ENCODE results near the gene INO80. TPM values are rescaled to one million over a fixed set of nuclear protein-coding genes. Genes with fewer than 3 reads are reported as not detected.
A peak's percentile ranks its signal among the peaks of the same experiment; 100 is the strongest.
"Not testable (repeated sequence)": the region's sequence is repeated elsewhere in the genome, so short reads cannot be mapped to it uniquely, and the experiment has no call there.

Gene INO80
- polyA plus RNA-seq, 12 donors, result 14.1 to 33.2 (median 17.0) TPM; not detected in 1

DNA sequence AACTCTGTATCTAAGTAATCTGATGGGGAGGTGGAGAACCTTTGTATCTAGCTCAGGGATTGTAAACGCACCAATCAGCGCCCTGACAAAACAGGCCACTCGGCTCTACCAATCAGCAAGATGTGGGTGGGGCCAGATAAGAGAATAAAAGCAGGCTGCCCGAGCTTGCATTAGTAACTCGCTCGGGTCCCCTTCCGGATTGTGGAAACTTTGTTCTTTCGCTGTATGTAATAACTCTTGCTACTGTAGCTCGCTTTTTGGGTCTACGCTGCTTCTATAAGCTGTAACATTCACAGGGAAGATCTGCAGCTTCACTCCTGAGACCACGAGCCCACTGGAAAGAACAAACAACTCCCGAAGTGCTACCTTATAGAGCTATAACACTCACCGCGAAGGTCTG is 153.8 kb downstream of the INO80 start:
- not testable (repeated sequence) for DNase-seq

DNA sequence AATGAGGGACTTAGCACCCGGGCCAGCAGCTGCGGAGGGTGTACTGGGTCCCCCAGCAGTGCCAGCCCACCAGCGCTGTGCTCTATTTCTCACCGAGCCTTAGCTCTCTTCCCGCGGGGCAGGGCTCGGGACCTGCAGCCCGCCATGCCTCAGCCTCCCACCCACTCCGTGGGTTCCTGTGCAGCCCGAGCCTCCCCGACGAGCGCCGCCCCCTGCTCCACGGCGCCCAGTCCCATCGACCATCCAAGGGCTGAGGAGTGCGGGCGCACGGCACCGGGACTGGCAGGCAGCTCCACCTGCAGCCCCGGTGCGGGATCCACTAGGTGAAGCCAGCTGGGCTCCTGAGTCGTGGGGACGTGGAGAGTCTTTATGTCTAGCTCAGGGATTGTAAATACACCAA is 154.3 kb downstream of the INO80 start:
- not testable (repeated sequence) for DNase-seq

DNA sequence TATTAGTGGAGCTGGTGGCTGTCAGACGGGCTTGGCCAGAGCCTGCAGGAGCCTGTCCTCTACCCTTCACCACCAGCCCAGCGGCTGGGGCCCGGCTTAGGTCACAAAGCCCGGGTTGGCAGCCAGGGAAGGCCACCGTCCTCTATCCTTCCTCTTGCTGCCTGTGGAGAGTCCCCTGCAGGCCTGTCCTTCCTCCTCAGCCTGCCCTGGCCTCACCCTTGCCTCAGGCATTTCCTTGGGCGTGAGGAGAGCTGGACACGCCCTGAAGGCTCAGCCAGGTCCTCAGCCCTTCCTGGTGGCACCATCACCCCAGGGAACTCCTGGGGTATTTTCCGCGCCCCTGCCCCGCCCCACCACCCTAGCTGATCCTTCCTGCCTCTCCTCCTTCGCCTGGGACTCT is 155.2 kb downstream of the INO80 start:
- DNase-seq, result no peak

DNA sequence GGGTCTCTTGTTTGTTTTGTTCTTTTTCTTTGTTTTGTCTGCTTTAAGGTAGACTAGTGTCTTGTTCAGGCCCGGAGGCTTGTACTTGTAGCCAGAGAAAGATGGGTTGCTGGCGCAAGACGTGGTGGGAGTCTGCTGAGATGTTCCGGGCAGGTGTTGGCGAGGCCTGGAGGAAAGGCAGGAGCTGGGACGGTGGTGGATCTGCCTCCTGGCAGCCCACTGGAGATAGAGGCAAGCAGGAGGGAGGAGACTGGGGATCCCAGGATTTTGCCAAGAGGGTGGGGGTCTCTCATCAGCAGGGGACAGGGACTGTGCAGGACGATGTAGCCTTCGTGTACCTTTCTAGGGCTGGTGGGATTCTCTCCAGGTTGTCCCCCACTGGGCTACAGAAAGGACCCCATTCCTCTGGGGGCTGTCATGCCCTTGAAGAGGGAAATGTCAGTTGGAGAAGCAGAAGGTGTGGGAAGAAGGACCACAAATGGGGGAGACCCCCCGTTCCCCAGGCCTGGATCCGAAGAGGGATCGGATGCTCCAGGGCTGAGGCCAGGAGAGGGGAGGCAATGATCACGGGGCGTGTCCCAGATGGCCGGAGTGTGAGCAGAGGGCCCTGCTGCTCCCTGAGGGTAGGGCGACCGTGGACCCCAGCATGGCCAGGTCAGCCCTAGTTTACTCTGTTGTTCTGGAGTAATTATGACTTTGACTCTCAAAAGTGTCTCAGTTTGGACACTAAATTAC is 155.8 kb downstream of the INO80 start:
- DNase-seq, result no peak

DNA sequence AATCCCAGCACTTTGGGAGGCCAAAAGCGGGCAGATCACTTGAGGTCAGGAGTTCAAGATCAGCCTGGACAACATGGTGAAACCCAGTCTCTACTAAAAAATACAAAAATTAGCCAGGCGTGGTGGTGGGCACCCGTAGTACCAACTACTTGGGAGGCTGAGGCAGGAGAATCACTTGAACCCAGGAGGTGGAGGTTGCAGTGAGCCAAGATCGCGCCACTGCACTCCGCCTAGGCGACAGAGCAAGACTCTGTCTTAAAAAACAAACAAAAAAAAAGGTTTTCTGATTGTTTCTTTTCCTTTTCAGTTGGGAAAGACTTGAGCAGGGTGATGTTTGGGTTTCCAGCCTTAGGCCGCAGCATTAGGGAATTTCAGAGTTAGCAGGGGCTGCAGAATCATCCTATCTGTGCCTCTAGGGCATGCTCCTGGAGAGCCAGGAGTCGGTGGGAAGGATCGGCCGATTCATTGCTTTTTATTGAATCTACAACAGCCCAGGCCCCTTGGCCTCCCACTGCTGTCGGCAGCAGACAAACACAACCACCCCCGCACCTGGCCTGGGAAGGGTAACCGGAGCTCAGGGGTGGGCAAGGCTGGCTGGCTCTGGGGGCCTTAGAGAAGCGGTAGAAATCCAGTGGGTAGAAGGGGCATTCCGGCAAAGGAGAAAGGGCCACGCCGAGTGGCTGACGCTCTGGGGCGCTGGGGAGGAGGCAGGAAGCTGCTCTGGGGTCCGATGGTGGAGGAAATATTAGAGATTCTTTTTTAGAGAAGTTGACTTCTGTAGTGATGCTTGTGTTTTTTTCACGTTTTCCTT is 156.5 kb downstream of the INO80 start:
- no peak for DNase-seq

DNA sequence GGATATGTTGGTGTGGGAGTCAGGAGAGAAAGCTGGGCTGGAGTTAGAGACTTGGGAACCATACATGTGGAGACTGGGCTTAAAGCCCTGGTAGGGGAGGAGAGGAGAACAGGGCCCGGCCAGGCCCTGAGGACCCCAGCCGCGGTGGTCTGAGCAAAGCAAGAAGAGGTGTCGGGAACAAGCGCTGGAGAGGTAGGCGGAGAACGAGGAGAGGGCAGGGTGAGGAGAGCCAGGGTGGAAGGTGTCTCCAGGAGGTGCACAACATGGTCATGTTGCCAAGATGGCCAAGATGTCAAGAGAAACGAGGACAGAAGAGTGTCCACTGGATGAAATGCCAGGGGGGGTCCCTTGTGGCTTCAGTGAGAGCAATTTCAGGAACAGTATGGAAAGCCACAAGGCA is 157.4 kb downstream of the INO80 start:
- no peak for DNase-seq

DNA sequence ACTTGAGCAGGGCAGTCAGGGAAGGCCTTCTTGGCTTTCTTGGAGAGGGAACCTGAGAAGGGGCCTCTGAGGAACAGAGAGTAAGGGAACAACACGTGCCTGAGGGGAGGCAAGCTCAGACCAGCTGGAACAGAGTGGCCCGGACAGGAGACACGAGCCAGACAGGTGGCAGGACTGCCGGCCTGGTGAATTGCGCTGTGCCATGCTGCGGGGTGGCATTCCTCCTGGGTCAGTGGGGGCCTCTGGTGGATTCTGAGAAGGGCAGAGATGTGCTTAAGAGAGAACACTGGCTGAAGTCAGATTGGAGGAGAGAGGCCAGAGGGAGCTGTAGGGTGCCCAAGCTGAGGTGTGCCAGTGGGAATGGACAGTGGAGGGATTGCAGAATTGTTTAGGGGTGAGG is 157.9 kb downstream of the INO80 start:
- no peak for DNase-seq

DNA sequence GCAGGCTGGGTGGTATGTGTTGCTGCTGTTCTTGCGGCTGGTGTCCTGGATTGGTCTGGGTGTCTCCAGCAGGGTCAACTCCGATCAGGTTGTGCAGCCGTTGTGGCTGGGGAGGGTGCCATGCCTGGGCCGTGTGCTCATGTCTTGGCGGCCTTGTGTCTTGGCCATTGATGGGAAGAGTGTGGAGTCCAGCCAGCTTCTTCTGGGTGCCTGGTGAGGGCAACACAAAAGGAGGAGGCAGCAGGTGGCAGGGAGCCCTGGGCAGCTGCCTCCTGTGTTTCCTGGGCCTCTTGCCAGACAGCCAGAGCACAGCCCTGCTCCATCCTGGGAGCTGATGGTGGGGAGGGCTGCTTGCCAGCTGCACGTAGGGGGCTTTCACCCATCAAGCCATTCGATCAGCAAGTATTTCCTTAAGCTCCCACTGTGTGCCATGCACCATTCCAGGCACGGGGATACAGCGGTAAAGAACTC is 158.5 kb downstream of the INO80 start:
- peak; percentile 42 for DNase-seq

DNA sequence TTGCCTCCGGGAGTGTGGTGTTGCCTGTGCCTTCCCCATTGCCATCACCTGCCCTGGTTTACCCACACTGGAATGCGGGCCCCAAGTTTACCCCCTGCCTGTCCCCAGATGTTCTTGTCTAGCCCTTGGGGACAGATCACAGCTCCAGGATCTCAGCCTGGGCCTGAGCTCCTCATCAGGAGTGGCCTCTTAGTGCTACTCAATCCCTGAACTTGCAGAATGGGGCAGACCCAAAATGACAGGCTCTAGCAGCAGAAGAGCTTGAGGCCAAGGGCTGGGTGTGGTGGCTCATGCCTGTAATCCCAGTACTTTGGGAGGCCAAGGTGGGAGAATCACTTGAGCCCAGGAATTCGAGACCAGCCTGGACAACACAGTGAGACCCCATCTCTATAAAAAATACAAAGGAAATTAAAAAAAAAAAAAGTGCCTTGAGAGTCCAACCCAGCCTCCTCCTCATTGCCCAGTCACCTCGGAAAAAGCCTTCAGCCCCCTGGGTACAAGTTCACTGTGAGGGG is 159.0 kb downstream of the INO80 start:
- no peak for DNase-seq

DNA sequence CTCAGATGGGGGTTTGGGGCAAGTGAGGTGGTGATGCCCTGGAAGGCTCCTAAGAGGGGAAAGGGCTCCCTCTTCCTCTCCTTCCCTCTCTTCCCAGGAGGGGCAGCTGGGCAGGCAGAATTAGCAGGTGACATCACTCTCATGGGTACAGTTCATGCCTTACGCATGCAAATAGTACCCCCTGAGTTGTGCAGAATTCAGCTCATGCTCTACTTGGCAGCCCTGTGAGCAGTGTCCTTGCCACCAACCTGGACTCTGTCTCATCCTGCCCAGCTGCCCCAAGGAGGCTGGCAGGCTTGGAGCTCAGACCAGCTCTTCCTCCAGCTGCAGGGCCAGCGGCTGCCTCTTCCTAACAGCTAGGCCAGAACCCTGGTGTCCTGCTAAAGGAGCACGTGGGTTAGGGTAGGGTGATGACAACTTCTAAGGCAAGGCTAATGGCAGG is 159.5 kb downstream of the INO80 start:
- DNase-seq, result no peak

DNA sequence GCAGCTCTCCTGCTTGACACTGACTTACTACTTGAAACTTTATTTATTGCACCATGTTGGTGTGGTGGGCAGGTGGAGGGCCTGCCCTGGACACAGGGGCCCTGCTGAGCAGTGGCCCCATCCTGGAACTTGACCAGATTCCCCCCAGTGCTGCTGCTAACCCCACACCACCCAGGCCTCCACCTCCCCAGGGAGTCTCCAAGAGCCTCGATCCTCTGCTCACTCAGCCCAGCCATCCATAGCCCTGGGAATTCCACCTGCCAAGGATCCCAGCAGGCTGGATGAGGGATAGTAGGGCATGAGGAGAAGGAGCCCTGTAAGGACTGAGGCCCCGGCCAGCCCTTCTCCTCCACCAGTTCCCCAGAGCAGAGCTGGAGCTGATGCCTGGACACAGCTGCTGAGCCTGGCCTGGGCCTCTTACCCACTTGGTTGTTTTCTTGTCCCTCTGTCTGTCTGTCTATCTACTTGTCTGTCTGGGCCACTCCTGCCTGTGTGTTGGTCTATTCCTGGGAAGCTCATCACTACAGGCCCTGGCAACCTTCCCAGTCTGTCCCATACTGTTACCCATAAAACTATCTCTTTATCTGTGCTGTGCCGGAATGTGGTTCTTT is 160.0 kb downstream of the INO80 start:
- DNase-seq, result no peak

DNA sequence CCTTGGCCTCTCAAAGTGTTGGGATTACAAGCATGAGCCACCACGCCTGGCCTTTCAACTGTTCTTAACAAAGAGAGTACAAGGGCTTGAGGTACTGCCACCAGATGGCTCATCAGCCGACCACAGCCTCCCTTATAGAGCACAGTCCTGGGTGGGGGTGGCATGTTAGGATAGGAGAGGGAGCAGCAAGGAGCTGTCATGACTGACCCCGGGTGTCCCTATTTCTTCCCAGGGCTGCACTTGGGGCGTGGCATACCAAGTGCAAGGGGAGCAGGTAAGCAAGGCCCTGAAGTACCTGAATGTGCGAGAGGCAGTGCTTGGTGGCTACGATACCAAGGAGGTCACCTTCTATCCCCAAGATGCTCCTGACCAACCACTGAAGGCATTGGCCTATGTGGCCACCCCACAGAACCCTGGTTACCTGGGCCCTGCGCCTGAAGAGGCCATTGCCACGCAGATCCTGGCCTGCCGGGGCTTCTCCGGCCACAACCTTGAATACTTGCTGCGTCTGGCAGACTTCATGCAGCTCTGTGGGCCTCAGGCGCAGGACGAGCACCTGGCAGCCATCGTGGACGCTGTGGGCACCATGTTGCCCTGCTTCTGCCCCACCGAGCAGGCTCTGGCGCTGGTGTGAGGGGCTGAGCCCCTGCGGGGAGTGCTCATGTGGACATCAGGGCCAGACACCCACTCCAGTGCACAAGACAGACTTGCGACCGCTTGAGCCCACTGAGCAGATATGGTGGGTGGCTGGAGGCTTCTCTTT is 160.8 kb downstream of the INO80 start:
- no peak for DNase-seq

DNA sequence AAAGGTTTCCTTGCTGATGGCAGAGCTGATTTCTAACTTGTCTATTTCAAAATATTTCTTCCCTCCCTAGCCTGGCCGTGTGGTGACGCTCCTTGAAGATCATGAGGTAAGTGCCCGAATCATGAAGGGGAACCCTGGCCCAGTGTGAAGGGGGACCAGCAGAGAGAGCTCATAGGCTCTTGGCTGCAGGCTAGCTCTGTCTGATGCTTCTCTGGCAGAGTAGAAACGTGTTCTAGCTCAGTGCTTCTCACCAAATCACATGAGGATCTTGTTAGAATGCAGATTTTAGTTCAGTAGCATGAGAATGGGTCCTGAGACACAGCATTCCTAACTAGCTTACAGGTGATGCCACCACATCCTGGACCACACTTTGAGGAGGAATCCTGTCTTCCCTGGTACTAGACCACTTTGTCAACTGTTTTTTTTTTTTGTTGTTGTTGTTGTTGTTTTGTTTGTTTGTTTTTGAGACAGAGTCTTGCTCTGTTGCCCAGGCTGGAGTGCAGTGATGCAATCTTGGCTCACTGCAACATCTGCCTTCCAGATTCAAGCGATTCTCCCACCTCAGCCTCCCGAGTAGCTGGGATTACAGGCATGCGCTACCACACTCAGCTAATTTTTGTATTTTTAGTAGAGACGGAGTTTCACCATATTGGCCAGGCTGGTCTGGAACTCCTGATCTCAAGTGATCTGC is 161.8 kb downstream of the INO80 start:
- DNase-seq, result not testable (repeated sequence)

DNA sequence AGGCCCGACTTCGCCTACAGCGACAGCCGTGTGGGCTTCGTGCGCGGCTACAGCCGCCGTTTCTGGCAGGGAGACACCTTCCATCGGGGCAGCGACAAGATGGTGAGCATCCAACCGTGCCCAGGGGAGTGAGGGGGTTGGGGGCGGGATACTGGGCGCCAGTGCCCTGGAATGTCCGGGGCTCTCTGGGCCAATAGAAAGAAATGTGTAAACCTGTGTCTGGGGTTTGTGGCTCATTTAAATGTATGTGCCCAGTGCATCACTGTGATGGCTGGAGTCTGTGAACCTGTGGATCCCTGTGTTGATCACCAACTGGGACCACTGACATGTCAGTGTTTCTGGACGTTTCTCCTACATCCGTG is 162.4 kb downstream of the INO80 start:
- DNase-seq, result no peak

DNA sequence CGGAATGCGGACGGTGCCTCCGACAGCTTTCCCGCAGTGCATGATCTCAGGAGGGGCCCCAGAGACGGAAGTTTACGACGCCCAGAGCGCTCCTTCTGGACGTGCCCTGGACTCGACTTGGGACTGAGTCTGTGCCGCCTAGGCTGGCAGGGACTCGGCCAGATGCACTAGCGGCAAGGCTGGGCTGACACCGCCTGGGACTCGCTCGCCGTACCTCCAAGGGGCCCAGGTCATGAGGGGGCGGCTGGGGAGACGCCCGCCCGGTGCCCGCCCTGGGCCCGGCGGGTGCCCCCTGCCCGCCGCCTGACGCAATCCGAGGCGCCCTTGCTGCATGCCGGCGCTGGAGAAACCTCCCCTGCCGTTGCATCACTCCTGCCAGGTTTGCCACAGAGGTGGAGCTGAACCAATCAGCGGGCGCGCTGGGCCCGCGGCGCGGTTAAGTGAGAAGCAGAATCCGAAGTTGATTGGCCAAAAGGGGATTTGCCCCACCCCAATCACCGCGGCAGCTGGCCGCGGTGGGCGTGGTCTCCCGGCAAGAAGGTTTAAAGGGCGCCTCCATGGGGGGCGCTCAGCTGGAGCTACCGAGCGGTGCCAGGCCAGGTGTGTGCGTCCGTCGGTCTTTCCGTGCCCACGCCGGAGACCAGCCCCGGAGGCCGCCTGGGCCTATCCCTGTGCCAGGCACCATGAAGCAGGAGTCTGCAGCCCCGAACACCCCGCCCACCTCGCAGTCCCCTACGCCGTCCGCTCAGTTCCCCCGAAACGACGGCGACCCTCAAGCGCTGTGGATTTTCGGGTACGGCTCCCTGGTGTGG is 163.0 kb downstream of the INO80 start, which contains the start of gene CHAC1:
TSS of gene CHAC1 (plus strand) at position 571 of the 812 bp plus-strand sequence. CDS start at position 684, 113 bp downstream.
- DNase-seq, result peak; percentile 90

DNA sequence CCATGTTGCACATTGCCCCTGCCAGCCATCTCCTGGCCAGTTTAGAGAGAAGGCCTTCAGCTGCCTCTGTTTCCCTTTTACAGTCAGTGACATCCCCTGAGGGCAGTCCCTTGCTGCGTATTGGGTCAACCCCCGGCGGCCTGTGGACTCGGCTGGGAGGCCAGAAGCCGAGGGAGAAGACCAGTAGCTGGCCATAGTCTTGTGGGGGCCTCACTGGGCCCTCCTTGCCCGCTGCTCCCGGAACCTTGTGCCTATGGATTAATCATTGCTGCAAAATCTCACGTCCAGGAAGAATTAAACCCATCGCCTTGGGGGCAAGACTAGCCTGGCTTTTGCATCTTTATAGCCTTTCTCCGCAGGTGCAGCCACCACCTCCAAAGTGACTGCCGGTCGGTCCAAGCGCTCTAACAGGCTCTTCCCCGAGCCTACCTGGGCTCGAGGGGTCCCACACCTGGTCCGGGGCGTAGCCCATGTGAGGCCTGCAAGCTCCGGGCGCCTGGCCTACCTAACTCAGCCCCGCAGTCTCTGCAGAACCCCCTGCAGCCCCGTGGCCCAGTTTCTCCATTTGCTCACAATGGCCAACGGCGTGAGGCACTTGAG is 163.7 kb downstream of the INO80 start:
- no peak for DNase-seq

DNA sequence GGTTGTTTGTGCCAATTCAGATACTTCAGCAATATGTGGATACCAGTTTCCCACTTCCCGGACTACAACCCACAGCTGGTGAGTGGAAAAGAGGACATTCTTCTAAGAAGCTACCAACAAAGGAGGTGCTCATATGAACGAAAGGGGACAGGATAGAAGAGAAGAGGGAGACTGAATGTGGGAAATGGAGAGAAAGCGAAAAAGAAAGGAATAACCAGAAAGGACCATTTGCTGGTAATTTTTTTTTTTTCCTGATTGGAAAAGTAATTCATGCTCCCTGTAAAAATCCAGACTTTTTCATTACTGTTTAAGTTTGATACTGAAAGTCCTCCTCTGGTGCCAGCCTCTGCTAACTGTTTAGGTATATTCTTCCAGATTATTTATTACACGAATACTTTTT is 164.3 kb downstream of the INO80 start:
- no peak for DNase-seq

DNA sequence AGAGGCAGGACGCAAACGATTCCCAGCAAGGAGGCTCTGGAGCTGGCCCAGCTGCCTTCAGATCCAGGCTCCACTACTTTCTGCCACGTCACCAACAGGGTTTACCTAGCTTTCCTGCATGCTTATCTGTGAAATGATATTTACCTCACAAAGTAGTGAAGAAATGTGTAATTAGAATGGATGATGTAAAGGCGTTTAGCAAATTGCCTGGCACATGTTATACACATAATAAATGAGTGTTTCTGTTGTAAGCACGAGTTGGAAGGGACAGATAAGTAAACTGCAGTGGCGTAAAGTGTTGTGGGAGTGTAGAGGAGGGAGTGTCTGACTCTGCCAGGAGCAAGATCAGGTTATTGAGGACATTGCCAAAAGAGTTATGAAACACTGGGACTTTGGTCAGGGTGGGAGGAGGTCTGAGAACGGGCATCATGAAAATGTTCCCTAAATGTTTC is 166.3 kb downstream of the INO80 start:
- no peak for DNase-seq

DNA sequence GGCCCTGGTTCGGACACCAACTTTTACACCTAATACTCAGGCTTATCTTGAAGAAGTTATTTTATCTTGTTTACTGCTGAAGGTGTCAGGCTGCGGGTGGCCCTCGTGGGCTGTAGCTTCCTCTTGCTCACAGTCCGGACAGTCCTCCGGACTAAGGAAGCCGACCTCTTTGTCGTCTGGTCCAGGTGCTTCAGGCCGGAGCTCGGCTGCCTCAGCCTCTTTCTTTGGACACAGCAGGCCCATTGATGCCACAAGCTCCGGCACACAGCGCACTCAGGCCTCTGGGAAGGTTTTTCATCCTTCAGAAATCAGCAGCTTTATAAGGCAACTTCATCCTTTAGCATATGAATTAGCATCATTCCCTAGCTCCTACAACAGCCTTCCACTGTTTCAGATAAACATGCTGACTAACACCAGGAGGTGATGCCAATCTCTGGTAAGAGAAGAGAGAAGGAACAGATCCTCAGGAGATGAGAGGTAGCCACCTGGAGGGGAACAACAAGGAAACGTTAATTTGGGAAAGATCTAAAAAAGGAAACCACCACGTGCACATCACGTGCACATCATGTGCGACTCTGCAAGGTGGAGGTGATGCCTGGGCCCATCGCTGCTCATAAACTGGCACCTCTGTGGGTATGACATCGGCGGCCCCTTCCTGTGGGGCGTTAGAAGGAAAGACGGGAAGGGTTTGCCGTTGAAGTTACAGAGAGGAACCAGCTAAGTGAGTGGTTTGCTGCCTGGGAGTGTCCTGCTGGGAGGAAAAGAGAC is 167.2 kb downstream of the INO80 start:
- no peak for DNase-seq

All from muscle of arm (tissue), 12 donors.